Ovary (tissue), 3 donors: ENCODE results near the gene CDCA3.

ENCODE experiments used
- POLR2A ChIP-seq: fragments of 450-650 bp; IDR thresholded peaks from one replicate; pipeline ENCODE4 v1.6.1; 2017; ENCODE audit warnings: antibody characterized with exemption, mild to moderate bottlenecking, moderate library complexity
- TF ChIP-seq, protein P1 (sequence below), 3 donors: fragments of 450-650 bp in 2 of 3; fragments of 200-600 bp in 1 of 3; IDR thresholded peaks; one replicate each; pipeline versions ENCODE4 v1.5.1 to v1.8.0; 2016 to 2022; ENCODE audit warnings: antibody characterized with exemption in 3 of 3, mild to moderate bottlenecking in 1 of 3
- donor health status: DM: no; HTN: no; CAD: no.

DNA sequence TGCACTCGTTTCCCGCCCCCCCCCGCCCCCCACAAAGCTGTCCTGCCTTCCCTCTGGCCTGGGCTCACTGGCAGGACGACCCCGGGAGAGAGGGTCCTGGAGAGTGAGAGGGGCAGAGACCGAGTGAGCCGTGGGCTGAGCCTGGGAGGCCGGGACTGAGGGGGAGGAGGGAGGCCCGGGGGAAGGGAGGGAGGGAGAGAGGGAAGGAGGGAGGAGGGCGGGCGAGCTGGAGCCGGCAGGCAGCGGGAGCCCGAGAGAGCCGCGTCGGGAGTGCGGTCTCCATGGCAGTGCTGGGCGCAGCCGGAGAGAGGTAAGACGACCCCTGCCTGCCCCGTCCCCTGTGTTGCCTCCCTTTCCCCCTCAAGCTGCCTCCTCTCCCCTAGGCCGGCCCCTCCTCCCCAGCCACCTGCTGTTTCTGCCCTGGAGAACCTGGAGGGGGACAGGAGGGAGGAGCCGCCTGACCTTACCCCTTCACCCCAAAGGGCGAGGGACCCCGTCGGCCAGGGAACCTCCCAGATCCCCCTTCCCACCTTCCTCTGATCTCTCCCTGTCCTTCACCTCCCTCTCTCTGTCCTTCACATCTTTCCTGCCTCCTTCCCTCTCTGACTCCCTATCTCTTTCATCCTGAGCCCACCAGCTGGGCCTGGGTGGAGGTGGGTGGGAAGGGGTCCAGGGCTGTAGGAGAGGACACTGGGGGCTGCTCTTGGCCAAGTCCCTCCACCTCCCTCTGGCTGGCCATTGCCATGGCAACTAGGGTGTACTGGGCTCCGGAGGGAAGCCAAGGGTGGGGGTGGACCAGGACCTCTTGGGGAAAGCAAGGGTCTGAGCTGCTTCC lies 29.3 kb downstream of the CDCA3 start, which contains the start of gene GPR162:
- TF ChIP-seq, protein P1, sequence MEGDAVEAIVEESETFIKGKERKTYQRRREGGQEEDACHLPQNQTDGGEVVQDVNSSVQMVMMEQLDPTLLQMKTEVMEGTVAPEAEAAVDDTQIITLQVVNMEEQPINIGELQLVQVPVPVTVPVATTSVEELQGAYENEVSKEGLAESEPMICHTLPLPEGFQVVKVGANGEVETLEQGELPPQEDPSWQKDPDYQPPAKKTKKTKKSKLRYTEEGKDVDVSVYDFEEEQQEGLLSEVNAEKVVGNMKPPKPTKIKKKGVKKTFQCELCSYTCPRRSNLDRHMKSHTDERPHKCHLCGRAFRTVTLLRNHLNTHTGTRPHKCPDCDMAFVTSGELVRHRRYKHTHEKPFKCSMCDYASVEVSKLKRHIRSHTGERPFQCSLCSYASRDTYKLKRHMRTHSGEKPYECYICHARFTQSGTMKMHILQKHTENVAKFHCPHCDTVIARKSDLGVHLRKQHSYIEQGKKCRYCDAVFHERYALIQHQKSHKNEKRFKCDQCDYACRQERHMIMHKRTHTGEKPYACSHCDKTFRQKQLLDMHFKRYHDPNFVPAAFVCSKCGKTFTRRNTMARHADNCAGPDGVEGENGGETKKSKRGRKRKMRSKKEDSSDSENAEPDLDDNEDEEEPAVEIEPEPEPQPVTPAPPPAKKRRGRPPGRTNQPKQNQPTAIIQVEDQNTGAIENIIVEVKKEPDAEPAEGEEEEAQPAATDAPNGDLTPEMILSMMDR (IDR thresholded peaks at IDR 0.05) = no peak
- TF ChIP-seq POLR2A = no peak
